GM19467 (cell line): ENCODE results near the gene GPANK1.

Experiments used
- ATAC-seq: cut with Tn5 transposase; IDR thresholded peaks from one replicate; pipeline ENCODE4 v1.9.1; 2021; ENCODE audit warnings: mild to moderate bottlenecking, moderate library complexity; ENCODE audit not compliant: unreplicated experiment

GPANK1 gene

DNA sequence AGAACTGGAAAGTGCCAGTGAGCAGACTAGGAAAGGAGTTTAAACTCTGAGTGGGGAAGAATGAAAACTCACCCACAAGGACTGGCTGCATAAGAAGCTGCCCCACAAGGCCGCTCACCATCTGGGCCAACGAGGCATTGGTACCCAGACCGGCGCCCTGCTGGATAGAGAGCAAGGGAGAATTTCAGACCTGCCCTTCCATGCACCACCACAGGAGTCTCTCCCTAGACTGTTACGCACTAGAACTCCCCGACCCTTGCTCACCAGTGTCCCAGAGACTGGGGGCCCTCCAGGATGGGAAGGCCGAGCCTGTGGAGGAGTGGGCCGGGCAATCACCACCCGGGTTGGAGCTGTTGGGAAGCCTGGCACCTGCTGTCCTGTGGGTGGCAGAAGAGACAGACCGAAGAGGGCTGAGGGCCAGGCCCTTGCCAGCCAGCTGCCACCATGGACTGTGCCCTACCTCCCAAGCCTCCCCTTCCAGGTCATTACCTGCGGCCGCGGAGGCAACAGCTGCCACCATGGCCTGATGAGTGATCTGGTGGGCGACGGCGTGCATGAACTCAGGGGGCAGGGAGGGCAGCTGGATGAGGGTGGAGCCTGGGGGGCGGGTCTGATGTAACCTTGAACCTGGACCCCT lies 20.9 kb downstream of the GPANK1 start:
- no peak for ATAC-seq

DNA sequence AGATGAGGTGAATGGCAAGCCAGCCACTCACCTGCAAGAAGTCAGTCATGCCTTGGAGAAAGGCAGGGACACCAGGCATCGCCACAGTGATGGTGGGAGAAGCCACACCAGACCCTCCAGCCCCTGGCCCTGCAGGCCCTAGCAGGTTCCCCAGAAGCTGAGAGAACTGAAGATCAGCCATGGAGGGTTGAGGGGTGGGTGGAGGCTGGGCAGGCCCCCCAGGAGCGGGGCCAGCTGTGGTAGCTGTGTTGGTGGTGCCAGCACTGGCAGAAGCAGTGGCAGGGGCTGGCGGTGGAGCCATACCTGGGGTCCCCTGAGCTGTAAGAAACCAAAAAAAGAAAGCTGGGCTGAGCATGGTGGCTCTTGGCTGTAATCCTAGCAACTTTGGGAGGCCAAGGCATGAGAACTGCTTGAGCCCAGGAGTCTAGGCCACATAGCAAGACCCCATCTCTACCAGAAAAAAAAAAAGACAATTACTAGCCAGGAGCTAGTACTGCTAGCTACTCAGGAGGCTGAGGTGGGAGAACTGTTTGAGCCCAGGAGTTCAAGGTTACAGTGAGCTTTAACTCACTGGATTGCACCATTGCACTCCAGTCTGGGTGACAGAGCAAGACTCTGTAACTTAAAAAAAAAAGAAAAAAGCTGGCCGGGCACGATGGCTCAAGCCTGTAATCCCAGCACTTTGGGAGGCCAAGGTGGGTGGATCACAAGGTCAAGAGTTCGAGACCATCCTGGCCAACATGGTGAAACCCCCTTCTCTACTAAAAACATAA lies 21.8 kb downstream of the GPANK1 start:
- no peak for ATAC-seq

- no peak for ATAC-seq
These were observed 23.4 kb downstream of the GPANK1 start for GRCh38 chr6:31641370-31641769.

GRCh38 chr6:31640612-31641011 lies 24.2 kb downstream of the GPANK1 start:
- ATAC-seq, result no peak

DNA sequence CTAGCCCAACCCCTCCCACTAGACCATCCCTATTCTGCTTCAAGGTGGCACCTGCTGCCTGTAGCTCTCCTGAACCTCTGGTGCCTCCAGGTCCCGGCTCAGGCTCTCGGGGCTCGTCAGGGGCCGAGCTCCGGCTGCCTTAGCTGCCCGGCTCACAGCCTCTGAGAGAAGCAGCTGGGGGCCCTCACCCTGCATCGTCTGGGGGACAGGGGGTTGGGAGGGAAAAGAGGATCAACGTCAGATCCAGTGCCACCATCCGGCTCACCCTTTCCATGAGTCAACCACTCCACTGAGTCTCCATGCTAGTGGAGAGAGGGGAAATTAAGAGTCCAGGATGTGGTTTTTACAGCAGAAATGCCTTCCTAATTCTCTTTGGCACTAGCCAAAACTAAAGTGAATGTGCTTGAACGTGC lies 25.3 kb downstream of the GPANK1 start:
- no peak for ATAC-seq

DNA sequence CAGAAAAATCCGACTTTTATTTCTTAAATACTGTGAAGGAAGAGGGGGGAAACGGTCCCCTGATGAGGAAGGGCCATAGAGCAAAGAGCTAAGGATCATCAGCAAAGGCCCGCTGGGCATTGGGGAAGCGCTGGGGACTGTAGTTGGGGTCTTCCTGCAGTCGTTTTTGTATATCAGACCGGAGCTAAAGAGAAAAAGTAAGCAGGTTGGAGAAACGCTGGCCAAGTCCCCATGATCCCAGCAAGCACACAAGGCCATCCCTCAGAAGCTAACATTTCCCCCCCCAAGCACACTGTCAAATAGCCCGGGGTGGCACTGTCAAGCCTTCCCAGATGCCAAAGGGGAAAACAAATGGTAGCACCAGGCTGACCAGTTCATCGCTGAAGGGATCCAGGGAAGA lies 25.8 kb downstream of the GPANK1 start:
- ATAC-seq, result no peak

GRCh38 chr6:31636698-31637596 lies 27.9 kb downstream of the GPANK1 start:
- ATAC-seq, result no peak

- no peak for ATAC-seq
These were observed 29.7 kb downstream of the GPANK1 start for GRCh38 chr6:31634969-31635575.

- ATAC-seq, result no peak
These were observed 30.7 kb downstream of the GPANK1 start for GRCh38 chr6:31634131-31634530.

- no peak for ATAC-seq
These were observed 31.4 kb downstream of the GPANK1 start for GRCh38 chr6:31633447-31633846.

DNA sequence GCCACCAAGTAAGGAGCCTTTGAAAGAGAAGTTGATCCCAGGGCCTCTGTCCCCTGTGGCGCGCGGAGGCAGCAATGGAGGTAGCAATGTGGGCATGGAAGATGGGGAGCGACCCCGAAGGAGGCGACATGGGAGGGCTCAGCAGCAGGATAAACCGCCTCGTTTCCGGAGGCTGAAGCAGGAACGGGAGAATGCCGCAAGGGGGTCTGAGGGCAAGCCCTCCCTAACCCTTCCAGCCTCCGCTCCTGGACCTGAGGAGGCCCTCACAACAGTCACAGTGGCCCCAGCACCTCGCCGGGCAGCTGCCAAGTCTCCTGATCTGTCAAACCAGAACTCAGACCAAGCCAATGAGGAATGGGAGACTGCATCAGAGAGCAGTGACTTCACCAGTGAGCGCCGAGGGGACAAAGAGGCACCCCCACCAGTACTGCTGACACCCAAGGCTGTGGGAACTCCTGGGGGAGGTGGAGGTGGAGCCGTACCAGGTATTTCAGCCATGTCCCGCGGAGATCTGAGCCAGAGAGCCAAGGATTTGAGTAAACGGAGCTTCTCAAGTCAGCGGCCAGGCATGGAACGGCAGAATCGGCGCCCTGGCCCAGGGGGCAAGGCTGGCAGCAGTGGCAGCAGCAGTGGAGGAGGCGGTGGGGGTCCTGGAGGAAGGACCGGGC lies 32.4 kb downstream of the GPANK1 start:
- ATAC-seq, result no peak

GRCh38 chr6:31631681-31632278 lies 33.0 kb downstream of the GPANK1 start:
- ATAC-seq, result no peak

DNA sequence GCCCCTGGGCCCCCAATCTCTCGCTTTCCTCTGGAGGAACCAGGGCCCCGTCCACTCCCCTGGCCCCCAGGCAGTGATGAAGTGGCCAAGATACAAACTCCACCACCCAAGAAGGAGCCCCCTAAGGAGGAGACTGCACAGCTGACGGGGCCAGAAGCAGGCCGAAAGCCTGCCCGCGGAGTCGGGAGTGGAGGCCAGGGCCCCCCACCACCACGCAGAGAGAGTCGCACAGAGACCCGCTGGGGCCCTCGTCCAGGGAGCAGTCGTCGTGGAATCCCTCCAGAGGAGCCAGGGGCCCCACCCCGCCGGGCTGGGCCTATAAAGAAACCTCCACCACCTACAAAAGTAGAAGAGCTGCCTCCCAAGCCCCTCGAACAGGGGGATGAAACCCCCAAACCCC lies 33.6 kb downstream of the GPANK1 start:
- no peak for ATAC-seq

DNA sequence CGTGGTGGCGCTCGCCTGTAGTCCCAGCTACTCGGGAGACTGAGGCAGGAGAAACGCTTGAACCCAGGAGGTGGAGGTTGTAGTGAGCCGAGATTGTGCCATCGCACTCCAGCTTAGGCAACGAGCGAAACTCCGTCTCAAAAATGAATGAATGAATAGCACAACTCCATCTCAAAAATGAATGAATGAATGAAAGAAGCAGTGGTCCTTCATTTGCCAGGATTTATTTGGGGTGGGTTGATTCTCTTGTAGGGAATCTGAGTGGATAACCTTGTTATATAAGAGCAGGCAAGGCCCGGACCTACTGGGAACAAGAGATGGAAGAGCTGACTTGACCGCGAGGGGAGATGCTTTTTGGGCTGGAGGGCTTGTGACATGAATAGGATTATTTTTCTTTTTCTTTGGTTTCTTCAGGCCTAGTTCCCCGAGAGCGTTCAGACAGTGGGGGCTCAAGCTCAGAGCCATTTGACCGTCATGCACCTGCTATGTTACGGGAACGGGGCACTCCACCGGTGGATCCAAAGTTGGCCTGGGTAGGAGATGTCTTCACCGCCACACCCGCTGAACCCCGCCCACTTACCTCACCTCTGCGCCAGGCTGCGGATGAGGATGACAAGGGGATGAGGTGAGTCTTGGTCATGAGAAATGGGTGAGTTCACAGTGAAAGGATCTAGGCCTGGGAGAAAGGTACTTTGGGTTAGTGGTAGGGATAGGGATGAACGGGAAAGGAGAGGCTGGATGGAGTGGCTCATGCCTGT lies 34.4 kb downstream of the GPANK1 start:
- ATAC-seq, result no peak

DNA sequence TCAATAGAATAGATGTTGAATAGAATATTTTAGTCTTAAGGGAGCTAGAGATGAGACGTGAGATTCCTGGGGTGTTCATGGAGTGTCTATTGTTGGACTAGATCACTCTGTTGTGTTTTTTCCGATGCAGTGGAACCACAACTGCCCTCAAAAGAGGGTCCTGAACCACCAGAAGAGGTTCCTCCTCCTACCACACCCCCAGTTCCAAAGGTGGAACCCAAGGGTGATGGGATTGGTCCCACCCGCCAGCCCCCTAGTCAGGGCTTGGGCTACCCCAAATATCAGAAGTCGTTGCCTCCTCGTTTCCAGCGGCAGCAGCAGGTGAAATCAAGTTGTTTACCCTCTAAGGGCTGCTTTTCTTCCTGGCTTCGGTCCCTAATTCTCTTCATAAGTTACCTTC lies 35.8 kb downstream of the GPANK1 start:
- ATAC-seq, result no peak

GRCh38 chr6:31627690-31628287 lies 37.0 kb downstream of the GPANK1 start:
- ATAC-seq, result no peak

GRCh38 chr6:31626952-31627351 lies 37.8 kb downstream of the GPANK1 start:
- ATAC-seq, result no peak

- no peak for ATAC-seq
These were observed 40.7 kb downstream of the GPANK1 start for GRCh38 chr6:31624070-31624469.

- ATAC-seq, result no peak
These were observed 42.1 kb downstream of the GPANK1 start for GRCh38 chr6:31622684-31623091.
